Measurements from ENCODE around the gene ITGB5. TPM values are rescaled to one million over a fixed set of nuclear protein-coding genes. Genes with fewer than 3 reads are reported as not detected.
"Not testable (repeated sequence)": the region's sequence is repeated elsewhere in the genome, so short reads cannot be mapped to it uniquely, and the experiment has no call there.

The ITGB5 gene
- total RNA-seq, 1 experiment from 2014 or later = 77.8 TPM

- H3K27me3 ChIP-seq (ENCODE audit: insufficient read depth, low read length); H3K36me3 ChIP-seq (ENCODE audit: control insufficient read depth in 1 of 2, insufficient read depth in 2 of 2, low read length in 2 of 2); H3K79me2 ChIP-seq (ENCODE audit: insufficient read depth, low read length); H3K27ac ChIP-seq (ENCODE audit: low read depth, low read length); DNase-seq (ENCODE audit: low read depth, low spot score); H4K20me1 ChIP-seq (ENCODE audit: insufficient read depth); H3K4me3 ChIP-seq (replicated peaks in 1 of 2; ENCODE audit: low read depth in 1 of 2, low read length in 2 of 2); POLR2A ChIA-PET; H3K9ac ChIP-seq (ENCODE audit: low read length); RAD21 ChIA-PET (ENCODE audit: low non-redundant PET in 1 of 2, low total read pairs in 2 of 2, uncharacterized antibody in 2 of 2, unreplicated experiment in 2 of 2); H2AFZ ChIP-seq (ENCODE audit: low read depth, low read length, poor library complexity, severe bottlenecking); H3K9me2 ChIP-seq (ENCODE audit: insufficient read depth); BruUV-seq (replicated peaks); intact Hi-C loops (cut with micrococcal nuclease); H3K9me3 ChIP-seq (ENCODE audit: control insufficient read depth in 1 of 2, insufficient read depth in 1 of 2, low read depth in 1 of 2, low read length in 2 of 2): not testable (repeated sequence)
- peak; percentile 85 for ATAC-seq
- Histone ChIP-seq H3K4me2 (ENCODE audit: low read length) (peak overlapping the region; percentile 11; the same call in 1 of the 2 replicates), H3K4me1 (ENCODE audit: control insufficient read depth in 1 of 2, insufficient read depth in 2 of 2, low read length in 2 of 2) (peaks cover 11 to 32% of the 10 kb centered on the region in 2 experiments; a peak in 3 of 4 replicates)
- TF ChIP-seq CTCF (IDR thresholded peaks at IDR 0.05 in 2 of 3, conservative IDR thresholded peaks at IDR 0.05 in 1 of 3; ENCODE audit: borderline replicate concordance in 1 of 3, insufficient read depth in 1 of 3, low read depth in 2 of 3, low read length in 2 of 3) = peak in 2 of 3 experiments; percentile 39 to 64; a peak in 4 of 6 replicates
- CTCF ChIA-PET = interaction anchor here (0.8 to 1.2 kb wide), 5 partner anchors 8 to 40 kb away, joined by 3 to 4 read pairs (median 4); no protein-coding TSS in a partner anchor
These were observed 59.5 kb downstream of the ITGB5 start for GRCh38 chr3:124827476-124828206.

GRCh38 chr3:124826703-124827102, 60.5 kb downstream of the ITGB5 start:
- Histone ChIP-seq H3K36me3 (ENCODE audit: control insufficient read depth in 1 of 2, insufficient read depth in 2 of 2, low read length in 2 of 2) (no peaks in the 10 kb centered on the region), H3K9me2 (ENCODE audit: insufficient read depth) (no peaks in the 10 kb centered on the region), H3K9ac (ENCODE audit: low read length) (no peak overlapping the region), H3K4me3 (replicated peaks in 1 of 2; ENCODE audit: low read depth in 1 of 2, low read length in 2 of 2) (no peak overlapping the region), H3K27me3 (ENCODE audit: insufficient read depth, low read length) (no peaks in the 10 kb centered on the region), H4K20me1 (ENCODE audit: insufficient read depth) (no peaks in the 10 kb centered on the region), H3K4me1 (ENCODE audit: control insufficient read depth in 1 of 2, insufficient read depth in 2 of 2, low read length in 2 of 2) (peaks cover 11 to 28% of the 10 kb centered on the region in 2 experiments; a peak in 3 of 4 replicates), H3K9me3 (ENCODE audit: control insufficient read depth in 1 of 2, insufficient read depth in 1 of 2, low read depth in 1 of 2, low read length in 2 of 2) (no peaks in the 10 kb centered on the region), H2AFZ (ENCODE audit: low read depth, low read length, poor library complexity, severe bottlenecking) (no peak overlapping the region), H3K79me2 (ENCODE audit: insufficient read depth, low read length) (no peaks in the 10 kb centered on the region), H3K27ac (ENCODE audit: low read depth, low read length) (no peak overlapping the region), H3K4me2 (ENCODE audit: low read length) (peak overlapping the region; percentile 11; the same call in 1 of the 2 replicates)
- ChIA-PET RAD21 (ENCODE audit: low non-redundant PET in 1 of 2, low total read pairs in 2 of 2, uncharacterized antibody in 2 of 2, unreplicated experiment in 2 of 2) (no interaction called here), POLR2A (no interaction called here), CTCF (interaction anchor here (1.2 kb wide), 1 partner anchor 9 kb away, joined by 4 read pairs; no protein-coding TSS in a partner anchor)
- intact Hi-C loops (cut with micrococcal nuclease) = no loop called here
- ATAC-seq = no peak
- TF ChIP-seq SP1 (IDR thresholded peaks at IDR 0.05; ENCODE audit: low read depth) = no peak
- TF ChIP-seq MAX (IDR thresholded peaks at IDR 0.05) = no peak
- TF ChIP-seq EZH2phosphoT487 (IDR thresholded peaks at IDR 0.05; ENCODE audit: borderline replicate concordance) = no peak
- TF ChIP-seq POLR2A (IDR thresholded peaks at IDR 0.05; ENCODE audit: borderline replicate concordance, extremely low read depth, insufficient read depth, insufficient read length) = no peak
- TF ChIP-seq TCF7L2 (IDR thresholded peaks at IDR 0.05; ENCODE audit: borderline replicate concordance, extremely low read depth, insufficient read depth, insufficient read length) = no peak
- no TSS peak for BruUV-seq (replicated peaks)
- no peak for DNase-seq (ENCODE audit: low read depth, low spot score)
